GM12878 (cell line): ENCODE measurements around the gene FHOD3.

Source experiments
- CEBPB ChIP-seq, 2 experiments: fragments of 150-350 bp in 1 of 2; IDR thresholded peaks; 2 replicates each; pipeline ENCODE4 v1.6.1; 2012 to 2014; ENCODE audit warnings: low read depth in 2 of 2, low read length in 2 of 2, borderline replicate concordance in 1 of 2, inconsistent platforms in 1 of 2
- EZH2 ChIP-seq: IDR thresholded peaks from 2 replicates; pipeline ENCODE4 v1.6.1; 2012; ENCODE audit warnings: low read depth, mild to moderate bottlenecking, control low read depth, inconsistent platforms, low read length, borderline replicate concordance; ENCODE audit not compliant: control insufficient read depth
- HDGF ChIP-seq: fragments of 450-650 bp; IDR thresholded peaks from 2 replicates; pipeline ENCODE4 v1.6.1; 2016; ENCODE audit warnings: antibody characterized with exemption
- SPI1 ChIP-seq: IDR thresholded peaks from 2 replicates; pipeline ENCODE4 v1.6.1; 2011; ENCODE audit warnings: low read depth, mild to moderate bottlenecking, low read length, moderate library complexity, borderline replicate concordance; ENCODE audit not compliant: insufficient read depth
- YY1 ChIP-seq: IDR thresholded peaks from 2 replicates; pipeline ENCODE4 v1.6.1; 2011; ENCODE audit warnings: low read depth, mild to moderate bottlenecking, low read length
- ZNF24 ChIP-seq: fragments of 450-650 bp; IDR thresholded peaks from 2 replicates; pipeline ENCODE4 v1.6.1; 2017; ENCODE audit warnings: antibody characterized with exemption, mild to moderate bottlenecking
- TF ChIP-seq, protein P1 (sequence below): IDR thresholded peaks from 2 replicates; pipeline ENCODE4 v1.6.1; 2011; ENCODE audit warnings: mild to moderate bottlenecking, low read depth, low read length, moderate library complexity; ENCODE audit not compliant: insufficient replicate concordance
- TF ChIP-seq, protein P2 (sequence below): fragments of 150-350 bp; IDR thresholded peaks from 2 replicates; pipeline ENCODE4 v1.6.1; 2016; ENCODE audit warnings: low read depth, low read length

DNA sequence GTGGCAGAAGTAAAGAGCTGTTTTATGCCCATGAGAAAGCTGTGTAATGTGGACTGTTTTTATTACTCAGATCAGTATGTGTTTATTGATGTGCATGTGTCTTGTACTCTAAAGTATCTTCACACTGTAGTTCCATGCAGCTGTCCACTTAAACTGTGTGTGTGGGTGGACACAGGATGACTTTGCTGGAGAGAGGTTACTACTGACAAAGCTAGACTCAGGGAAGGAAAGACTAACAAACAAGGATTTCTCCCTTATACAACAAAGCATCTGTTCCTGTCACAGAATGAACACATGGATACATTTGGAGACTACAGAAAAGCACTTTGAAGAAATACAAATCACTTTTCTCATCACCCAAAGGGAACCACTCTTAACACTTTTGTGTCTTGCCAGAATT, 10.0 kb downstream of the FHOD3 start:
- TF ChIP-seq, protein P1, sequence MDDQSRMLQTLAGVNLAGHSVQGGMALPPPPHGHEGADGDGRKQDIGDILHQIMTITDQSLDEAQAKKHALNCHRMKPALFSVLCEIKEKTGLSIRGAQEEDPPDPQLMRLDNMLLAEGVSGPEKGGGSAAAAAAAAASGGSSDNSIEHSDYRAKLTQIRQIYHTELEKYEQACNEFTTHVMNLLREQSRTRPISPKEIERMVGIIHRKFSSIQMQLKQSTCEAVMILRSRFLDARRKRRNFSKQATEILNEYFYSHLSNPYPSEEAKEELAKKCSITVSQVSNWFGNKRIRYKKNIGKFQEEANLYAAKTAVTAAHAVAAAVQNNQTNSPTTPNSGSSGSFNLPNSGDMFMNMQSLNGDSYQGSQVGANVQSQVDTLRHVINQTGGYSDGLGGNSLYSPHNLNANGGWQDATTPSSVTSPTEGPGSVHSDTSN = no peak
- TF ChIP-seq ZNF24 (no peak), EZH2 (no peak), SPI1 (no peak), YY1 (no peak), CEBPB (IDR thresholded peaks at IDR 0.05; ENCODE audit: borderline replicate concordance in 1 of 2, low read depth in 2 of 2, low read length in 2 of 2) (no peak), HDGF (no peak)
- TF ChIP-seq, protein P2, sequence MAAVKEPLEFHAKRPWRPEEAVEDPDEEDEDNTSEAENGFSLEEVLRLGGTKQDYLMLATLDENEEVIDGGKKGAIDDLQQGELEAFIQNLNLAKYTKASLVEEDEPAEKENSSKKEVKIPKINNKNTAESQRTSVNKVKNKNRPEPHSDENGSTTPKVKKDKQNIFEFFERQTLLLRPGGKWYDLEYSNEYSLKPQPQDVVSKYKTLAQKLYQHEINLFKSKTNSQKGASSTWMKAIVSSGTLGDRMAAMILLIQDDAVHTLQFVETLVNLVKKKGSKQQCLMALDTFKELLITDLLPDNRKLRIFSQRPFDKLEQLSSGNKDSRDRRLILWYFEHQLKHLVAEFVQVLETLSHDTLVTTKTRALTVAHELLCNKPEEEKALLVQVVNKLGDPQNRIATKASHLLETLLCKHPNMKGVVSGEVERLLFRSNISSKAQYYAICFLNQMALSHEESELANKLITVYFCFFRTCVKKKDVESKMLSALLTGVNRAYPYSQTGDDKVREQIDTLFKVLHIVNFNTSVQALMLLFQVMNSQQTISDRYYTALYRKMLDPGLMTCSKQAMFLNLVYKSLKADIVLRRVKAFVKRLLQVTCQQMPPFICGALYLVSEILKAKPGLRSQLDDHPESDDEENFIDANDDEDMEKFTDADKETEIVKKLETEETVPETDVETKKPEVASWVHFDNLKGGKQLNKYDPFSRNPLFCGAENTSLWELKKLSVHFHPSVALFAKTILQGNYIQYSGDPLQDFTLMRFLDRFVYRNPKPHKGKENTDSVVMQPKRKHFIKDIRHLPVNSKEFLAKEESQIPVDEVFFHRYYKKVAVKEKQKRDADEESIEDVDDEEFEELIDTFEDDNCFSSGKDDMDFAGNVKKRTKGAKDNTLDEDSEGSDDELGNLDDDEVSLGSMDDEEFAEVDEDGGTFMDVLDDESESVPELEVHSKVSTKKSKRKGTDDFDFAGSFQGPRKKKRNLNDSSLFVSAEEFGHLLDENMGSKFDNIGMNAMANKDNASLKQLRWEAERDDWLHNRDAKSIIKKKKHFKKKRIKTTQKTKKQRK = no peak
